T-helper 2 cell treated with Interferon-gamma antibody and Interleukin-4, amounts not matched to agents 5 μg/mL and 100 μg/mL, for 36 hours (primary cell): Measurements from ENCODE around the gene WDR27.
"Not testable (repeated sequence)": the region's sequence is repeated elsewhere in the genome, so short reads cannot be mapped to it uniquely, and the experiment has no call there.

Experiments used
- DNase-seq: peaks from one replicate; pipeline ENCODE4 v3.0.0; 2021; ENCODE audit warnings: low spot score
- H3K27ac Mint-ChIP-seq: one replicate; pipeline ENCODE4 v1.8.0; 2021; ENCODE audit warnings: mild to moderate bottlenecking, mixed read lengths
- H3K27me3 Mint-ChIP-seq: one replicate; pipeline ENCODE4 v1.8.0; 2021; ENCODE audit warnings: low read depth, mixed read lengths
- H3K36me3 Mint-ChIP-seq: one replicate; pipeline ENCODE4 v1.8.0; 2021; ENCODE audit warnings: low read depth, mixed read lengths
- H3K4me1 Mint-ChIP-seq: one replicate; pipeline ENCODE4 v1.8.0; 2021; ENCODE audit warnings: low read depth, mixed read lengths
- H3K4me3 Mint-ChIP-seq: one replicate; pipeline ENCODE4 v1.8.0; 2022; ENCODE audit warnings: mild to moderate bottlenecking, moderate library complexity, mixed read lengths
- H3K9me3 Mint-ChIP-seq: one replicate; pipeline ENCODE4 v1.8.0; 2021; ENCODE audit warnings: mixed read lengths

The WDR27 gene

DNA sequence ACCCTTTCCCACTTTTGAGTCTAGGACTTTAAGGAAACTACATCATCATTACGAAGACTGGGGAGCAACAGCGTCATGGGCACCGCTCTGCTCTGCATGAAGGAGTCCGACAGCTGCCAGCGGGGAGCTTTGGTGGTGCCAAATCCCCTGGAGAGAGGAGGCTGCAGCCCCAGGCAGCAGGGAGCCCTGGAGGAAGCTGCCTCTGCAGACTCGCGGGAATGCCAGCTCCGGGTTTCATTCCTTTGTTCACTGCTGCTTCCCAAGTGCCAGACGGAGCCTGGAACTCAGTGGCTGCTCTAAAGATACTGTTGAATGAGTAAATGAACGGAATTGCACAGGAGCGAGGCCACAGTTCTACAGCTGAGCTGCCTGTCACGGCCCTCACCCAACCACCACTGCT is 251.7 kb downstream of the WDR27 start:
- H3K9me3 Mint-ChIP-seq, result no peaks in the 10 kb centered on the region
- no peak overlapping the region for H3K4me3 Mint-ChIP-seq
- H3K36me3 Mint-ChIP-seq, result no peaks in the 10 kb centered on the region
- no peak overlapping the region for H3K27ac Mint-ChIP-seq
- no peaks in the 10 kb centered on the region for H3K4me1 Mint-ChIP-seq
- H3K27me3 Mint-ChIP-seq, result no peaks in the 10 kb centered on the region
- no peak for DNase-seq

DNA sequence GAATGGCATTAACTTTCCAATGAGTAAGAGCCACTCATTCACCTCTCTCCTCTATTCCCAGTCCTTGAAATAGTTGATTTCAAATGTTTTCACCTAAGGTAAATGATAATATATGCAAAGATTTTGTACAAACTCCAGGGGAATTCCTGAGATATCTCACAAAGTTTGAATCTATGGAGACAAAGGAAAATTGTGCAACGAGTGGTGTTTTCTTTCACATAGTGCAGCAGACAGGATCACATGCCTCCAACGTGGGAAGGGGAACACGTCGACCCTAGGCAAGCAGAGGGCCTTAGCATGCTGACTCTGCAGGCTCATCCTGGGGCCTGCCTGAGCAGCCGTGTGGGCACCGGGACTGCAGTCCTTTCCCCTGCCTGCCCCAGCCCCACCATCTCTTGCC is 252.6 kb downstream of the WDR27 start:
- Mint-ChIP-seq H3K4me3 (no peak overlapping the region), H3K9me3 (no peaks in the 10 kb centered on the region), H3K36me3 (no peaks in the 10 kb centered on the region), H3K27me3 (no peaks in the 10 kb centered on the region), H3K27ac (no peak overlapping the region), H3K4me1 (no peaks in the 10 kb centered on the region)
- no peak for DNase-seq

DNA sequence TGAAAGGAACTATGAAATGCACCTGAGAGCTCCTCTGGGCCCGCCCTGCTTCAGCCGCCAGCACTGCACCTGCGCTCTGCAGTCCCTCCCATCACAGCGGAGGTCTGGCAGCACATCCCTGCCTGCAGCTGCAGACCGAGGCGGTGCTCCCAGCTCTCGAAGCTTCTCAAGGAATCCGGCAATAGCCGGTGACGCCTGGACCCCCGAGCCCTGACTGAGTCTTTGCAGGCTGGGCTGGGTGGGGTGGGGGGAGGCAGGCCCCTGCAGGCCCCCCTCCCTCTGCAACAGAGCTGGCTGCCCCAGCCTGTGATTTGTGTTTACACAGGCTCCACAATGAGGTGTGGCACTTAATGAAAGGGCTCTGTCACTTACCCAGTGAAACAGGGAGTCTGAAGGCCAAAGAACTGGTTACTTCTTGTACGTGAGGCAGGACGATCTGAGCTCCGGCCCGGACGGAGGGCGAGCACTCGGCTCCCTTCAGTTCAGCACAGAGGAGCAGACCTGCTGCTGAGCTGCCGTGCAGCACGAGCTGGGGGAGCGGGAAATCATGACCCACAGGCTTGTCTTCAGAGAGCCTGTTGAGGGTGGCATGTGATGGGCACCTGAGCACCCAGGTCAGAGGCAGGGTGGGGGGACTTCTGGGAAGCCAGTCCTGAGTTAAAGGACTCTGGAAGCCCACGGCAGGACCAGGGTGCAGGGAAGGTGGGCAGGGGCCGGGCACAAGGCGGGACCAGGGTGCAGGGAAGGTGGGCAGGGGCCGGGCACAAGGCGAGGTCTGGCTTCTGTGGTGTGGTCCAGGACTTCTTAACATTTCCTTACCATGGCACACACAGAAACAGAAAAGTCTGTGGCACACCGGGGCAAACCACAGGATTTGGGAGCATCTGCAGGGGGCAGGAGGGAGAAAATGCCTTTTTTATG is 255.9 kb downstream of the WDR27 start:
- H3K27me3 Mint-ChIP-seq, result no peaks in the 10 kb centered on the region
- H3K27ac Mint-ChIP-seq, result no peak overlapping the region
- DNase-seq, result no peak
- no peaks in the 10 kb centered on the region for H3K4me1 Mint-ChIP-seq
- H3K4me3 Mint-ChIP-seq, result no peak overlapping the region
- no peaks in the 10 kb centered on the region for H3K9me3 Mint-ChIP-seq
- H3K36me3 Mint-ChIP-seq, result no peaks in the 10 kb centered on the region

DNA sequence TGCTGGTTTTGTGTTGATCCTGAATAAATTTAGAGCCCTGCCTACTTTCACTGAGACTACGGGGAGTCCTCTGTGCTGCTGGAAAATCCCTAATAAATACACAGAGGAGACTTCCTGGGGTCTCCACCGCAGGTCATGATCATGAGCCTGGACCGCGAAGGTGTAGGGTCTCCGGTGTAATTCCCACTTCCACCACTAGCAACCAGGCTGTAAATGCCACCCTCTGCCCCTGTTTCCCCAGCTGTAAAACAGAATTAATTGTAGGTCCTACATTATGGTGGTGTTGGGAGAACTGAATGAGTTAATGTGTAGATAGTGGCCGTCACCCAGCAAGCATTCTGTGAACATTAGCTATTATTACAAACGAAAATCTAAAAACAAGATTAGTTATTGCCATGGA is 256.6 kb downstream of the WDR27 start:
- H3K27ac Mint-ChIP-seq, result no peak overlapping the region
- no peaks in the 10 kb centered on the region for H3K36me3 Mint-ChIP-seq
- H3K4me1 Mint-ChIP-seq, result no peaks in the 10 kb centered on the region
- no peak for DNase-seq
- no peaks in the 10 kb centered on the region for H3K27me3 Mint-ChIP-seq
- H3K9me3 Mint-ChIP-seq, result no peaks in the 10 kb centered on the region
- no peak overlapping the region for H3K4me3 Mint-ChIP-seq

DNA sequence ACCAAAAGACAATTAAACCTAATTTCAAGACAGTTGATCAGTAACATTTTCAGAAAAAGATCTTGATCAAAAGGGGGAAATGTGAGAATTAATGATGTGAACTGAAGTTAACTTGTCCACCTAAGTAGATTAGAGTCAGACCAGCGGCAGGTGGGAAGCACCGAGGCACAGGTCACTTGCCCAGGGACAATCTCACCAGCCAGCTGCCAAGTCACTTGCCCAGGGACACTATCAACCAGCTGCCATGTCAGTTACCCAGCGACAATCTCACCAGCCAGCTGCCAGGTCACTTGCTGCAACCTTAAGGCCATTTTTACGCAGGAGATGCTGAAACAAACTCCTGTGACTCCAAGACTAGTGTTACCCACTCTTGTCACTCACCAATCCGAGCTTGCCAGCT is 260.5 kb downstream of the WDR27 start:
- DNase-seq, result no peak
- no peaks in the 10 kb centered on the region for H3K36me3 Mint-ChIP-seq
- H3K27me3 Mint-ChIP-seq, result no peaks in the 10 kb centered on the region
- H3K4me1 Mint-ChIP-seq, result no peaks in the 10 kb centered on the region
- H3K27ac Mint-ChIP-seq, result no peak overlapping the region
- H3K9me3 Mint-ChIP-seq, result no peaks in the 10 kb centered on the region
- H3K4me3 Mint-ChIP-seq, result no peak overlapping the region

DNA sequence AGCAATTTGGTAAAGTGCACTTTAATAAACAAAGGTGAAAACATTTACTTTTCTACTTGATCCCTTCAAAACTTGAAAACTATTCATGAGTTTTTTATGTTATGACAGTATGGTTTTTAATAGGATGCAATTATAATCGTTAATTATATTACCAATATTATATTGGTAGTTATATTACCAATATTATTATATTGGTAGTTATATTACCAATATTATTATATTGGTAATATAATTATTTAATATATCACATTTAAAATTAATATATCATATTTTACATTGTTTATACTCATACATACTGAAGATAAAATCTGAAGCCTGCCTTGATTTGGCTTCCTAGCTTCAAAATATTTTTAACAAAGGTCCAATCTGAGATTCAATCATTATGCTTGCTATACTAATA is 262.1 kb downstream of the WDR27 start:
- no peaks in the 10 kb centered on the region for H3K27me3 Mint-ChIP-seq
- H3K36me3 Mint-ChIP-seq, result no peaks in the 10 kb centered on the region
- H3K4me3 Mint-ChIP-seq, result no peak overlapping the region
- no peaks in the 10 kb centered on the region for H3K4me1 Mint-ChIP-seq
- H3K27ac Mint-ChIP-seq, result no peak overlapping the region
- DNase-seq, result no peak
- H3K9me3 Mint-ChIP-seq, result no peaks in the 10 kb centered on the region

DNA sequence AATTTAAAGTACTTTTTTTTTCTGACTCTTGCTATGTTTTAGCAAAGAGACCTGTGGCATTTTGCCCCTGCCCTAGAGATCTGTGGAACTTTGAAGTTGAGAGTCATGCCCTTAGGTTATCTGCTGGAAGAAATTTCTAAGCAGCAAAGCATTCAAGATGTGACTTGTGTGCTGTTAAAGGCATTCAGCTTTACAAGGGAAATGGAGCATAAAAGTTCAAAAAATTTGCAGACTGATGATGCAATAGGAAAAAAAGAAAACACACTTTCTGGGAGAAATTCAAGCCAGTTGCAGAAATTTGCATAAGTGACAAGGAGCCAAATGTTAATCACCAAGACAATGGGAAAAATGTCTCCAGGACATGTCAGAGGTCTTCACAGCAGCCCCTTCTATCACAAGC is 267.3 kb downstream of the WDR27 start:
- not testable (repeated sequence) for H3K4me3 Mint-ChIP-seq, H3K36me3 Mint-ChIP-seq, DNase-seq, H3K27me3 Mint-ChIP-seq, H3K4me1 Mint-ChIP-seq, H3K27ac Mint-ChIP-seq
- peaks cover 27% of the 10 kb centered on the region for H3K9me3 Mint-ChIP-seq

DNA sequence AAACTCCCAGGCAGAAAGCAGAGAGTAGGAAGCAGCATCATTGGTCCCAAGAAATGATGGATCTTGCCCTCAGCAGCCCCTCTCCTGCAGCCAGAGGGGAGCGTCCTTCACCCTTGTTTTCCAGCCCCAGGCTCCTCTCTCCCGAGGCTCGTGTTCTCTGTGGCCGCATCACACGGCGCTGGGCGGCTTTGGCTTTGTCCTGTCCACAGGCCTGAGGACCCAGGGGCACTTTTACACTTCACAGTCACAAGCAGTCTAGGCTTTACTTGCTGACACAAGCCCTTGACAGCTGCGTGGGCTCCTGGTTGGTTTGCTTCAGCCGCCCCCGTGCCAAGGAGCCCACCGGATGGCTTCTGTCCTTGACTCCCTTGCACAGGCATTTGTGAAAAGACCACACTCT is 272.8 kb downstream of the WDR27 start:
- no peaks in the 10 kb centered on the region for H3K27me3 Mint-ChIP-seq
- no peaks in the 10 kb centered on the region for H3K4me1 Mint-ChIP-seq
- H3K9me3 Mint-ChIP-seq, result peaks cover 30% of the 10 kb centered on the region
- no peak overlapping the region for H3K27ac Mint-ChIP-seq
- H3K36me3 Mint-ChIP-seq, result peaks cover 2% of the 10 kb centered on the region
- DNase-seq, result no peak
- H3K4me3 Mint-ChIP-seq, result no peak overlapping the region

DNA sequence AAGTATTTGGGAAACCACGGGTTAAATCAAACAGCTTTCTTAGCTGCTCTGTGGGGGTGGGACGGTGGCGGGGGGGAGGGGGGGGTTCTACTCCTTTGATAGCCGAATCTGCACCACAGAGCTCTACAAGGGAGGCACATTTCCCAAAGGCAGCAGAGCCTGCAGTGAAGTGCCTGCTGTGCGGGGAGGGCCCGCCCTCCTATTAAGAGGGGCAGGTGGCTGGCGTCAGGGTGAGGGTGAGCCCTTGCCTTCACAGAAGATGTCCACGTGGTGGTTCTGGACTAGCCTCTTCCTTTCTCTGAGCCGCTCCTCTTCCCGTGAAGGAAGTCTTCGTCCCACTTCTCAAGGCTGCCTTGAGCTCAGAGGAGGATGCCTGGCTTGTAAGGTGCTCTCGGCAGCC is 273.3 kb downstream of the WDR27 start:
- no peak for DNase-seq
- no peaks in the 10 kb centered on the region for H3K4me1 Mint-ChIP-seq
- no peaks in the 10 kb centered on the region for H3K27me3 Mint-ChIP-seq
- H3K4me3 Mint-ChIP-seq, result no peak overlapping the region
- H3K27ac Mint-ChIP-seq, result no peak overlapping the region
- H3K9me3 Mint-ChIP-seq, result peaks cover 30% of the 10 kb centered on the region
- H3K36me3 Mint-ChIP-seq, result peaks cover 2% of the 10 kb centered on the region

DNA sequence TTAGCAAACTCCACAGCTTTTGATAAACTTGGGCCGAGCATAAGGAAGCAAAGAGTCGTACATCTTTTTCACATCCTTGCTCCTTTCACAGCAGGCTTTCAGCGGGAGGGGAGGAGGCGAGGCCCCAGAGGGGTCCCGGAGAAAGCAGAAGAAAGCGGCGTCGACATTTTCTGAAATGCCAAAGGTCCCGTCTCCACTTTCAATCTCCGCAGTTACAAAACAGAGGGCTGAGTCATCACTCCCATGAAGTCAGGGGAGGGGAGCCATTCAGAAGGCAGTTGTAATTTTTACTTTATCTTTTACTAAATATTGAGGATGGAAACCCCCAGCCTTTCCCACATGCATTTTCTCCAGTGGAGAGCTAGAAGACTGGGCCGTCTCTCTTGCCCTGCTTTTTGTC is 274.0 kb downstream of the WDR27 start:
- Mint-ChIP-seq H3K36me3 (peaks cover 2% of the 10 kb centered on the region), H3K27ac (no peak overlapping the region), H3K4me1 (no peaks in the 10 kb centered on the region), H3K9me3 (peaks cover 26% of the 10 kb centered on the region), H3K27me3 (no peaks in the 10 kb centered on the region), H3K4me3 (no peak overlapping the region)
- DNase-seq, result no peak

DNA sequence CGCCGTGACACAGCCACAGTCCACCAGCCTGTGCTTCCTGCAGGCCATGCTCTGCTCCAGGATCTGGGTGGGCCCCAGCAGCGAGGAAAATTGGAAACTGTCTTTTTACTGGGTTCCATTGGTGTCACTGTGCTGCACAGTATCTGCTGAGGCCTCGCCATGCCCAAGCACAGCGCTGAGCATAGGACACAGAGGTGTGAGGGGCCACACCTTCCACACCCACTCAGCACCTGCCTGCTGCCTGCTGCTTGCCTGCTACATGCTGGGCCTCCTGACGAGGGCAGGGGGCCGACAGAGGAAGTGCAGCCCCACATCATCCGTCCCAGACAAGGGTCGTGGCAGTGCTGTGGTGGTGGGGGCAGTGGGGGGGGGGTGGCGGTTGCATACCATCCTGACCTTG is 275.2 kb downstream of the WDR27 start:
- Mint-ChIP-seq H3K27ac (no peak overlapping the region), H3K4me3 (no peak overlapping the region), H3K9me3 (peaks cover 13% of the 10 kb centered on the region), H3K4me1 (no peaks in the 10 kb centered on the region), H3K27me3 (no peaks in the 10 kb centered on the region), H3K36me3 (no peaks in the 10 kb centered on the region)
- no peak for DNase-seq

DNA sequence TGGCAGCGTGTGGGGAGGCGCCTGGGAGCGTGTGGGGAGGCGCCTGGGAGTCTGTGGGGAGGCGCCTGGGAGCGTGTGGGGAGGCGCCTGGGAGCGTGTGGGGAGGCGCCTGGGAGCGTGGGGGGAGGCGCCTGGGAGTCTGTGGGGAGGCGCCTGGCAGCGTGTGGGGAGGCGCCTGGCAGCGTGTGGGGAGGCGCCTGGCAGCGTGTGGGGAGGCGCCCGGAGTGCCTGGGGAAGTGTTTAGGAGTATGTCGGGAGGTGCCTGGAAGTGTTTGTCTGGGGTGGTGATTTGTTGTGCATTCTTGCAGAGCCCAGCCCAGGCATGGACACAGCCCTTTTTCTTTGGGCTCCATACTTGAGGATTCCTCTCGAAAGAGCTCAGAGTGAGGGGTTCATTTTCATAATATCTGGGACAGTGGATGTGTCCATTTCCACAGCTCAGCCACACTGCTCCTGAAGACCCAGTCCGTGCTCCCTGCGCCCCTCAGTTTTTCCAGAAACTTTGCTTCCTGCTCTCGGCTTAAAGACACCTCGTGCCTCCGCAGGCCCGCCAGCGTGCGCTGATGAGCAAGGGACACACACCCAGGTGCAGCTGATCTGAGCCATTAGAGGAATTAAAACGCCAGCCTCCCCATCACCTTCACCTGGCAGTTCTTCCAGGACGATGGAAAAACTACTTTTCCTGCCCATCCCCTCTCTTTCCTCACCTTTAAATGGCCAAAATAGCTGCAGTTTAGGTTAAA is 276.0 kb downstream of the WDR27 start:
- H3K27me3 Mint-ChIP-seq, result no peaks in the 10 kb centered on the region
- DNase-seq, result no peak
- H3K4me1 Mint-ChIP-seq, result no peaks in the 10 kb centered on the region
- peaks cover 8% of the 10 kb centered on the region for H3K9me3 Mint-ChIP-seq
- no peaks in the 10 kb centered on the region for H3K36me3 Mint-ChIP-seq
- H3K27ac Mint-ChIP-seq, result no peak overlapping the region
- H3K4me3 Mint-ChIP-seq, result no peak overlapping the region

DNA sequence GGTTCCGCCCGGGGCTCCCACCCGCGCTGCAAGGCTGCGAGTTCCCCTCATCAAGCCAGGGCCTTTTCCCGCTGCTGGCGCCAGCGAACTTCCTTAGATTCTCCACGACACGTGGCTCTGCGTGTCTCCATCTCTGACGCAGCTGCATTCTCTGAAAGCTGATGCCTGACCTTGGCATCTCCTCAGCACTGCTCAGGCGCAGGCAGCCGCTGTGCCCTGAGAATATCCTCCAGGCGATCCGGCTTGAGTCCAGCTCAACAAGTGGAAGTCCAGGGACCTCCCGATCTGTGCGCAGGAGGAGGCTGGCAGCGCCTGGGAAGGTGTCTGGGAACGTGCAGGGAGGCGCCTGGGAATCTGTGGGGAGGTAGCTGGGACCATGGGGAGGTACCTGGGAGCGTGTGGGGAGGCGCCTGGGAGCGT is 277.0 kb downstream of the WDR27 start:
- no peaks in the 10 kb centered on the region for H3K4me1 Mint-ChIP-seq
- H3K9me3 Mint-ChIP-seq, result peaks cover 4% of the 10 kb centered on the region
- H3K36me3 Mint-ChIP-seq, result no peaks in the 10 kb centered on the region
- no peaks in the 10 kb centered on the region for H3K27me3 Mint-ChIP-seq
- no peak overlapping the region for H3K4me3 Mint-ChIP-seq
- DNase-seq, result no peak
- no peak overlapping the region for H3K27ac Mint-ChIP-seq

DNA sequence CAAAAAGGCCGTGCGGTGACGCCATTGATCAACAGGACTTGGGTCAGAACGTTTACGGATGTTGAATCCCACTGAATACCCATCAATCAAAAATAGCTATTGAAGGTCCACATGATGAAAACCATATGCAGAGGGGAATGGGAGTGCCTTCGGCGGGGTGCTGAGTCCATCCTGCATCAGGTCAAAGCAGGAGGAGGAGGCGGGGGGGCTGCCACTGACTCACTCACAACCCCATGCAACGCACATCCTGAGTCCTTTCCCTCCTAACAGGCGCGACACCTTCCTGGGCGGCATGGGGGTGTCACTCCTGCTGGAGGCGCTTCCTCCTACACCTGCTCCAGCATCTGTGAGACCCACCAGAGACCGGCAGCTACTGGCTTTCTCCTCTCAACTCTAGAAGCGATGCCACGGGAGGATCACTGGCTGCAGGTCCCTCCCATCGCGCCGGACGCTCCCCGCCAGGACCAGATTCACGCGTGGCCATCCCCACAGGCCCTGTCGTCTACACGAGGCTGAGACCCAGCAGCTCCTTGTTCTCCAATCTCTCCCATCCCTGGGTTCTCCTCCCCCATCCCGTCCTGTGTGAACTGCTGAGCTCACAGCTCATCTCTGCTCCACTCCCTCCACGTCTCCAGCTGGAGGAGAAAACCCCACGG is 277.6 kb downstream of the WDR27 start:
- Mint-ChIP-seq H3K27ac (no peak overlapping the region), H3K36me3 (no peaks in the 10 kb centered on the region), H3K27me3 (no peaks in the 10 kb centered on the region), H3K4me3 (no peak overlapping the region), H3K4me1 (no peaks in the 10 kb centered on the region), H3K9me3 (peaks cover 3% of the 10 kb centered on the region)
- DNase-seq, result no peak
